Testis (tissue), 3 donors: Measurements from ENCODE around the gene BNC2. TPM values are rescaled to one million over a fixed set of nuclear protein-coding genes. Genes with fewer than 3 reads are reported as not detected.

Experiments
- DNase-seq: peaks from one replicate; pipeline ENCODE4 v3.0.0-alpha.2; 2019
- H3K27ac ChIP-seq, 2 donors: fragments of 200-600 bp; sonication (generic); one replicate each; pipeline ENCODE4 v1.5.1; 2019
- H3K27me3 ChIP-seq: fragments of 200-600 bp; sonication (generic); one replicate; pipeline ENCODE4 v1.5.1; 2019
- H3K36me3 ChIP-seq: fragments of 200-600 bp; sonication (generic); one replicate; pipeline ENCODE4 v1.5.1; 2017; ENCODE audit warnings: low read depth; ENCODE audit errors: missing control alignments
- H3K4me1 ChIP-seq: fragments of 200-600 bp; sonication (generic); one replicate; pipeline ENCODE4 v1.5.1; 2019
- H3K4me3 ChIP-seq, 2 donors: fragments of 200-600 bp; sonication (generic); one replicate each; pipeline ENCODE4 v1.5.1; 2017 to 2019
- H3K9me3 ChIP-seq: fragments of 200-600 bp; sonication (generic); one replicate; pipeline ENCODE4 v1.5.1; 2017
- CTCF ChIP-seq, 3 experiments: fragments of 450-650 bp in 2 of 3; fragments of 200-600 bp in 1 of 3; sonication (generic) in 1 of 3; IDR thresholded peaks; one replicate each; pipeline ENCODE4 v1.5.1; 2016 to 2019; ENCODE audit warnings: antibody characterized with exemption in 3 of 3, mild to moderate bottlenecking in 2 of 3, moderate library complexity in 1 of 3
- POLR2A ChIP-seq: fragments of 450-650 bp; IDR thresholded peaks from one replicate; pipeline ENCODE4 v1.6.1; 2017; ENCODE audit warnings: antibody characterized with exemption, mild to moderate bottlenecking, moderate library complexity
- WGBS, 2 donors: methylation state at CpG; one replicate each; pipeline ENCODE4 v1.1.5; 2018; 5-methylcytosine and 5-hydroxymethylcytosine counted together
- intact Hi-C: fragments of 100-400 bp; cut with DNase I; formaldehyde crosslinking; loops from one replicate; pipeline ENCODE4 v1.15.1; 2023; ENCODE audit warnings: low total_unique reads
- polyA plus RNA-seq: library from polyadenylated mRNA; stranded (reverse); fragments of 350-450 nt; fragmentation: Illumina TruSeq; extraction: RNeasy Lipid Tissue Mini Kit (QIAGEN cat#74804); gene quantifications from one replicate; pipeline ENCODE4 v1.2.3, GENCODE V29; 2014; ENCODE audit warnings: low read depth, low replicate concordance; ENCODE audit not compliant: insufficient read depth
- total RNA-seq, 2 donors: library from RNA; depleted of rRNA; stranded (reverse); fragments of >200 nt; gene quantifications; one replicate each; pipeline ENCODE4 v1.2.3, GENCODE V29; 2016

The BNC2 gene
- total and polyA plus RNA-seq, 3 donors from 2014 or later: 14.6 to 35.2 (median 32.0) TPM

DNA sequence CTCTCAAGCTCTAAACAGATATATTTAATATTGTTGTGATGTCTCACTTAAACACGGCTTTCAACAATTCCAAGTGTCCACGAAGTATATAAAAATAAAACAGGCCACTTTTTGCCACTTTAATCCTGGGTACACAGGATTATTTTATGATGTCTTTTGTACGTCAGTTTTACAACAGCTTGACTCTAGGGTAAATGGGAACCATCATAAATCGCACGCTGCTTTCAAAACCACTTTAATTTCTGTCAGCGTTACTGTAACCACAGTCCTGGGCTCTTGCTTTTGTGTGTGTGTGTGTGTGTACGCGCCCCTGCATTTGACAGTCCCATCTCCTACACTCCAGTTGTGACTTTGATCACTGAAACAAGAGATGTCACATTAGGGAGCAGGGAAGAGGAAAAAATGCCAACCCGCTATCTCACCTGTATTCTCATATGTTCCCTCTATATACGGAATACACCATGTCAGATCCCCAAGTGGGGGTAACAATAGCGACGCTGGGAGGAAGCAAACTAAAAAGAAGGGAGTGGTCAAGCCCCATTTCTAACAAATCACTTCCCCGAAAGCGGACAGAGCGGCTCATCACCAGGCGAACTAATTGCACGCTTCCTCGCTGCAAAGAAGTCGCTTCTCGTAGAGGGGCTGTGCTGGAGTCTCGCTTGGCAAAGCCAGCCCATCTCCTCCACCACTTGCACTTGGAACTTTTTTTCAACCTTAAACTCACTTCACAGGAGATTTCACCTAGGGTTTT lies 1.2 kb downstream of the BNC2 start:
- H3K4me1 ChIP-seq: no peaks in the 10 kb centered on the region
- peak overlapping the region; percentile 95 to 99 for H3K27ac ChIP-seq
- 12 to 17% methylated on average over 21 of the region's 21 CpGs for WGBS, 2 donors
- no peaks in the 10 kb centered on the region for H3K27me3 ChIP-seq
- no peaks in the 10 kb centered on the region for H3K36me3 ChIP-seq
- intact Hi-C loops: loop anchor here (10.0 kb wide), 1 partner anchor 145 kb away; no protein-coding TSS in a partner anchor
- peak; percentile 56 for DNase-seq
- H3K9me3 ChIP-seq: no peaks in the 10 kb centered on the region
- TF ChIP-seq CTCF (IDR thresholded peaks at IDR 0.05) (no peak), POLR2A (no peak)
- H3K4me3 ChIP-seq: peak overlapping the region; percentile 75 to 88

GRCh38 chr9:16868701-16869100 lies 1.8 kb downstream of the BNC2 start:
- Histone ChIP-seq H3K4me1 (no peaks in the 10 kb centered on the region), H3K27ac (peak overlapping the region; percentile 95 to 99), H3K27me3 (no peaks in the 10 kb centered on the region), H3K36me3 (no peaks in the 10 kb centered on the region), H3K4me3 (peak overlapping the region; percentile 75 to 88), H3K9me3 (no peaks in the 10 kb centered on the region)
- no peak for DNase-seq
- intact Hi-C loops: loop anchor here (10.0 kb wide), 1 partner anchor 144 kb away; no protein-coding TSS in a partner anchor
- TF ChIP-seq POLR2A (no peak), CTCF (IDR thresholded peaks at IDR 0.05) (no peak)
- 27 to 31% methylated on average over 5 of the region's 5 CpGs for WGBS, 2 donors

DNA sequence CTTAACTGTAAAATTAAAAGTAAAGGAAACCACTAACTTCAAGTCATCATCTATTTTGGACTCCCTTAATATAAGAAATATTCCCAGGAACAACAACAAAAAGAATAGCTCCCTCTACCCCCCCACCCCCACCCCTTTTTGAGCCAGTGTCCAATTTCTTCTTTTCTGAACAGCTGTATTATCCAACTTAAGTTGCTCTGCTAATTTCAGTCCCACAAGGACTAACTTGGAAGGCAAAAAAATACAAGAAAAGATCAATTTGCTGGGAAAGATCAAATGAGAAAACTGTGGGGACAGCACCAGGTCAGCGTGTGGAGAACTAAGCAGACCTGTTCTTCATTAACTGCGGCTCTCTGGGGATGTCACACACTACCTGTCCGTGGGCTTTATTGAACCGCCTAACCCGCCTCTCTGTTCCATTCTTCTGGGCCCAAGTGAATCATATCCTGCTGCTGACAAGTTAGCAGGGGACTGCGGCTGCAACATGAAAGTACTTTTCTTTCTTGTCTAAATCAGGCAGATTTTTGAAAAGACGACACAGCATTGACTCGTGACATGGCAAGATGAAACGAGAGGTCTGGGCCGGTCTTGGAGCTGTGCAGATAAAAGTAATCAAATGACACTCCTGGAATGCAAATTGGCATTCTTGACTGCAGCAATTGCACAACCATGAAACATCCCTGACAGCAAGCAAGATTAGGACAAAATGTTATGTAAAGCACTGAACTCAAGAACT lies 2.7 kb downstream of the BNC2 start:
- 17 to 37% methylated on average over 10 of the region's 10 CpGs for WGBS, 2 donors
- intact Hi-C loops: loop anchor here (10.0 kb wide), 1 partner anchor 143 kb away; no protein-coding TSS in a partner anchor
- no peaks in the 10 kb centered on the region for H3K27me3 ChIP-seq

DNA sequence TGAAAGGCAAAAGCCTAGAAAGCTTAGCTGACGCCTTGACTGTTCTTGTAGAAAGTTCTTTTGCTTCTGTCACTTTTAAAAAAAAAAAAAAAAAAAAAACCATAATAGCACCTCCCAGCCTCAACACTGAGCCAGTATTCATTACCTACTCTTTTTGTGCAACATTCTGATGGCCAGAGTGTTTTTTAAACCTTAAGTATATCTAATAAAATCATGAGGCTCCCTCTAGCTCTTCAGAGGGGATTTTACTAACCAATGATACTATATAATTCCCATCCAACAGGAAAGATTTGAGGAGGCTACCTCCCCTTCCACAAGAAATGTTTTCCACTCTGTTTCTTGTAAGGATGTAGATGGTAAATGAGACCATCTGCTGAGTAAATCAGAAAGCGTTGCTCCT lies 3.9 kb downstream of the BNC2 start:
- 73 to 79% methylated on average over 2 of the region's 2 CpGs for whole genome bisulfite sequencing, 2 donors
- intact Hi-C loops: loop anchor here (10.0 kb wide), 1 partner anchor 142 kb away; no protein-coding TSS in a partner anchor
- peak overlapping the region; percentile 21 to 95 for H3K27ac ChIP-seq
- DNase-seq: no peak
- H3K9me3 ChIP-seq: no peaks in the 10 kb centered on the region
- no peak overlapping the region for H3K4me3 ChIP-seq
- H3K4me1 ChIP-seq: peaks cover 6% of the 10 kb centered on the region
- TF ChIP-seq CTCF (IDR thresholded peaks at IDR 0.05): no peak
- no peak for TF ChIP-seq POLR2A
- no peaks in the 10 kb centered on the region for H3K27me3 ChIP-seq
- no peaks in the 10 kb centered on the region for H3K36me3 ChIP-seq

More for the DNA sequence above, 2.7 kb downstream of the BNC2 start:
- TF ChIP-seq CTCF (IDR thresholded peaks at IDR 0.05): no peak
- no peak for TF ChIP-seq POLR2A
- no peaks in the 10 kb centered on the region for H3K36me3 ChIP-seq
- H3K4me1 ChIP-seq: peaks cover 6% of the 10 kb centered on the region
- H3K27ac ChIP-seq: peak overlapping the region; percentile 21 to 95
- H3K9me3 ChIP-seq: no peaks in the 10 kb centered on the region
- DNase-seq: no peak
- peak overlapping the region in 1 of 2 donors; percentile 5 for H3K4me3 ChIP-seq
